Kidney epithelial cell (primary cell): ENCODE measurements around the gene CADPS. TPM values are rescaled to one million over a fixed set of nuclear protein-coding genes. Genes with fewer than 3 reads are reported as not detected.

Experiments used
- DNase-seq: peaks from one replicate; pipeline ENCODE4 v3.0.0-alpha.2; 2010; ENCODE audit warnings: low read depth
- H3K27me3 ChIP-seq: 2 replicates; pipeline ENCODE4 v1.6.0; 2011; ENCODE audit warnings: low read length; ENCODE audit not compliant: control insufficient read depth, insufficient read depth
- H3K36me3 ChIP-seq: 2 replicates; pipeline ENCODE4 v1.5.1; 2011; ENCODE audit warnings: low read length; ENCODE audit not compliant: control insufficient read depth, insufficient read depth
- H3K4me3 ChIP-seq: 2 replicates; pipeline ENCODE4 v1.5.1; 2011; ENCODE audit warnings: low read depth, mild to moderate bottlenecking, control low read depth, low read length
- total RNA-seq: library from RNA; depleted of rRNA; stranded (reverse); fragments of >200 nt; gene quantifications from 2 replicates; pipeline ENCODE4 v1.2.3, GENCODE V29; 2015
- TF ChIP-seq, protein P1 (sequence below): IDR thresholded peaks from 2 replicates; pipeline ENCODE4 v1.5.1; 2011; ENCODE audit warnings: mild to moderate bottlenecking, moderate library complexity, low read length, control low read depth, inconsistent platforms; ENCODE audit not compliant: insufficient read depth, poor library complexity, severe bottlenecking

The CADPS gene
- total RNA-seq, 1 donor from 2014 or later = 0.08 TPM

DNA sequence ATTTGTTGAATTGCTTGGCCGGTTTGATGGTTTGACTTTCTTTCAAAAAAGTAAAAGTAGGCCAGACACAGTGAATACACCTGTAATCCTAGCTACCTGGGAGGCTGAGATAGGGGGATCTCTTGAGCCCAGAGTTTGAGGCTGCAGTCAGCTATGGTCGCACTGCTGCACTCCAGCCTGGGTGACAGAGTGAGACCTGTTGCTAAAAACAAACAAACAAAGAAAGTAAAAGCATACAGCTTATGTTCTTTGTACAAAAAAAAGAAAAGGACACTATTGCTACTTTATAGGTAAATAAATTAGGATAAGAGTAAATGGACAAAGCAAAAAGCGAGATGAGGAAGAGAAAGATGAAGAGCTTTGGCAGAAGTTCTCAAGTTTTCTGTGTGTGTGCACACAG is 488.0 kb downstream of the CADPS start:
- Histone ChIP-seq H3K4me3 (no peak overlapping the region), H3K36me3 (no peaks in the 10 kb centered on the region), H3K27me3 (peaks cover 2% of the 10 kb centered on the region)
- TF ChIP-seq, protein P1, sequence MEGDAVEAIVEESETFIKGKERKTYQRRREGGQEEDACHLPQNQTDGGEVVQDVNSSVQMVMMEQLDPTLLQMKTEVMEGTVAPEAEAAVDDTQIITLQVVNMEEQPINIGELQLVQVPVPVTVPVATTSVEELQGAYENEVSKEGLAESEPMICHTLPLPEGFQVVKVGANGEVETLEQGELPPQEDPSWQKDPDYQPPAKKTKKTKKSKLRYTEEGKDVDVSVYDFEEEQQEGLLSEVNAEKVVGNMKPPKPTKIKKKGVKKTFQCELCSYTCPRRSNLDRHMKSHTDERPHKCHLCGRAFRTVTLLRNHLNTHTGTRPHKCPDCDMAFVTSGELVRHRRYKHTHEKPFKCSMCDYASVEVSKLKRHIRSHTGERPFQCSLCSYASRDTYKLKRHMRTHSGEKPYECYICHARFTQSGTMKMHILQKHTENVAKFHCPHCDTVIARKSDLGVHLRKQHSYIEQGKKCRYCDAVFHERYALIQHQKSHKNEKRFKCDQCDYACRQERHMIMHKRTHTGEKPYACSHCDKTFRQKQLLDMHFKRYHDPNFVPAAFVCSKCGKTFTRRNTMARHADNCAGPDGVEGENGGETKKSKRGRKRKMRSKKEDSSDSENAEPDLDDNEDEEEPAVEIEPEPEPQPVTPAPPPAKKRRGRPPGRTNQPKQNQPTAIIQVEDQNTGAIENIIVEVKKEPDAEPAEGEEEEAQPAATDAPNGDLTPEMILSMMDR = no peak
- DNase-seq = no peak

- peaks cover 65% of the 10 kb centered on the region for H3K27me3 ChIP-seq
- H3K36me3 ChIP-seq = no peaks in the 10 kb centered on the region
- no peak for DNase-seq
Observed at GRCh38 chr3:62379321-62379798, 495.9 kb downstream of the CADPS start.

DNA sequence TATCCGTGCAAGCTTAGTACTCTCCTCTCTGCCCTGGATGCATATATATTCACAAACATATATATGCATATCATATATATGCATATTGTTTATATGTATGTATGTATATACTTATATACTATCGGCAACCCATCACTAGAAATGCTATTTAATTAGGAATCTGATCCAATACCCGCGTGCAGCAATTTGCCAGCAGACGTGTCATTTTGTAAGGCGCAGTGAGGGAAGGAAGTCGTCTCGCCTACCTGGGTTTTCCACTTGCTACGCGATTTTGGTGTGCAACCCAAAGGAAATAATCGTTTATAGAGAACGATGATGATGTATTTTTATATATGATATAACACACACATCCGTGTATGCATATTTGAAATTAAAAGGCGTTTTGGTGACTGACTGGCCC is 496.3 kb downstream of the CADPS start:
- TF ChIP-seq, protein P1 = no peak
- no peak for DNase-seq
- H3K36me3 ChIP-seq = no peaks in the 10 kb centered on the region
- peaks cover 69% of the 10 kb centered on the region for H3K27me3 ChIP-seq
- H3K4me3 ChIP-seq = no peak overlapping the region

More at GRCh38 chr3:62379321-62379798, 495.9 kb downstream of the CADPS start:
- H3K4me3 ChIP-seq = no peak overlapping the region
- TF ChIP-seq, protein P1 = no peak

GRCh38 chr3:62378311-62378789 is 496.9 kb downstream of the CADPS start:
- TF ChIP-seq, protein P1 = no peak
- H3K27me3 ChIP-seq = peaks cover 75% of the 10 kb centered on the region
- DNase-seq = no peak
- no peak overlapping the region for H3K4me3 ChIP-seq
- H3K36me3 ChIP-seq = no peaks in the 10 kb centered on the region

GRCh38 chr3:62376906-62377877 is 498.0 kb downstream of the CADPS start:
- no peak for DNase-seq
- H3K4me3 ChIP-seq = no peak overlapping the region
- peaks cover 87% of the 10 kb centered on the region for H3K27me3 ChIP-seq
- TF ChIP-seq, protein P1 = no peak
- no peaks in the 10 kb centered on the region for H3K36me3 ChIP-seq

DNA sequence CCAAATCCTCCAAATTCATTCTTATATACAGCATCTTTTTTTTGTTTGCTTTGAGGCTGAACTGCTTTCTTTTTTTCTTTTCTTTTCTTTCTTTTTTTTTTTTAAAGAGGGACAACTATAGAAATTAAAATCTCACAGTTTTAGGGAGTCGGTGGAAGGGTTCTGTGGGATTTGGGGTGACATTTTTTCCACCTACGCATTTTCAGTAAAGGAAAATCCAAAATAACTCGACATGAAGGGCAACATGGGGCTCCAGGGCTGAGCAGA is 498.8 kb downstream of the CADPS start:
- peaks cover 93% of the 10 kb centered on the region for H3K27me3 ChIP-seq
- H3K4me3 ChIP-seq = no peak overlapping the region
- TF ChIP-seq, protein P1 = no peak
- no peaks in the 10 kb centered on the region for H3K36me3 ChIP-seq
- no peak for DNase-seq
